Peyer's patch (tissue), 4 donors: Measurements from ENCODE around the gene ASPHD1.

Experiments used
- CTCF ChIP-seq, 6 experiments: fragments of 450-650 bp in 4 of 6; fragments of 200-600 bp in 2 of 6; sonication (generic) in 1 of 6; IDR thresholded peaks; one replicate each; pipeline ENCODE4 v1.5.1; 2017 to 2019; ENCODE audit warnings: antibody characterized with exemption in 6 of 6, mild to moderate bottlenecking in 3 of 6, moderate library complexity in 1 of 6
- POLR2A ChIP-seq, 2 donors: fragments of 450-650 bp; IDR thresholded peaks; one replicate each; pipeline ENCODE4 v1.5.1; 2017; ENCODE audit warnings: antibody characterized with exemption in 2 of 2, mild to moderate bottlenecking in 2 of 2, moderate library complexity in 2 of 2

GRCh38 chr16:29906520-29907244 lies 6.4 kb downstream of the ASPHD1 start:
- no peak for TF ChIP-seq CTCF (IDR thresholded peaks at IDR 0.05)
- no peak for TF ChIP-seq POLR2A (IDR thresholded peaks at IDR 0.05)
